GM19025 (cell line): ENCODE data around the gene CDRT15L2.
"Not testable (repeated sequence)": the region's sequence is repeated elsewhere in the genome, so short reads cannot be mapped to it uniquely, and the experiment has no call there.

Source experiments
- ATAC-seq: cut with Tn5 transposase; IDR thresholded peaks from one replicate; pipeline ENCODE4 v1.9.1; 2021; ENCODE audit warnings: mild to moderate bottlenecking, low read depth, moderate library complexity; ENCODE audit not compliant: unreplicated experiment

Gene CDRT15L2

GRCh38 chr17:20579424-20579823 lies at the start of gene CDRT15L2:
Gene CDRT15L2 (plus strand): TSS chr17:20579724. CDS start chr17:20579744, 20 bp downstream.
- ATAC-seq, result not testable (repeated sequence)

GRCh38 chr17:20530104-20530503 lies 49.4 kb upstream of the CDRT15L2 start:
- ATAC-seq, result not testable (repeated sequence)

GRCh38 chr17:20532544-20533090 lies 46.9 kb upstream of the CDRT15L2 start:
- ATAC-seq, result not testable (repeated sequence)

GRCh38 chr17:20533206-20533605 lies 46.3 kb upstream of the CDRT15L2 start:
- ATAC-seq, result not testable (repeated sequence)

GRCh38 chr17:20534711-20535550 lies 44.6 kb upstream of the CDRT15L2 start:
- not testable (repeated sequence) for ATAC-seq

- ATAC-seq, result peak; percentile 93
These were observed 39.1 kb upstream of the CDRT15L2 start for GRCh38 chr17:20540414-20540813.

- not testable (repeated sequence) for ATAC-seq
These were observed 38.7 kb upstream of the CDRT15L2 start for GRCh38 chr17:20540865-20541264.

- not testable (repeated sequence) for ATAC-seq
These were observed 37.5 kb upstream of the CDRT15L2 start for GRCh38 chr17:20541853-20542546.

- ATAC-seq, result not testable (repeated sequence)
These were observed 31.6 kb upstream of the CDRT15L2 start for GRCh38 chr17:20547923-20548322.

- not testable (repeated sequence) for ATAC-seq
These were observed 26.6 kb upstream of the CDRT15L2 start for GRCh38 chr17:20552920-20553319.

- not testable (repeated sequence) for ATAC-seq
These were observed 24.8 kb upstream of the CDRT15L2 start for GRCh38 chr17:20554728-20555127.

- ATAC-seq, result not testable (repeated sequence)
These were observed 24.2 kb upstream of the CDRT15L2 start for GRCh38 chr17:20555135-20556010.

GRCh38 chr17:20558096-20558495 lies 21.4 kb upstream of the CDRT15L2 start:
- ATAC-seq, result not testable (repeated sequence)

GRCh38 chr17:20559018-20559417 lies 20.5 kb upstream of the CDRT15L2 start:
- not testable (repeated sequence) for ATAC-seq

GRCh38 chr17:20562587-20562986 lies 16.9 kb upstream of the CDRT15L2 start:
- ATAC-seq, result no peak

GRCh38 chr17:20565245-20565644 lies 14.3 kb upstream of the CDRT15L2 start:
- not testable (repeated sequence) for ATAC-seq

- no peak for ATAC-seq
These were observed 13.8 kb upstream of the CDRT15L2 start for GRCh38 chr17:20565711-20566110.

- not testable (repeated sequence) for ATAC-seq
These were observed 12.8 kb upstream of the CDRT15L2 start for GRCh38 chr17:20566736-20567135.

GRCh38 chr17:20567421-20567820 lies 12.1 kb upstream of the CDRT15L2 start:
- not testable (repeated sequence) for ATAC-seq

- not testable (repeated sequence) for ATAC-seq
These were observed 10.9 kb upstream of the CDRT15L2 start for GRCh38 chr17:20568604-20569003.
